SK-N-SH (cell line): Measurements from ENCODE around the gene EXOC3. TPM values are rescaled to one million over a fixed set of nuclear protein-coding genes. Genes with fewer than 3 reads are reported as not detected.

Experiments used
- CTCF ChIA-PET: fragments of 300-600, 350-600 bp; formaldehyde crosslinking; extraction: SDS; loops from one replicate; lab custom pipeline; 2021; lab: Yijun Ruan, JAX
- POLR2A ChIA-PET: fragments of 350-600 bp; sonication (Branson Sonifier 250); formaldehyde crosslinking; extraction: SDS; loops from one replicate; lab custom pipeline; 2020; ENCODE audit warnings: antibody characterized with exemption, inconsistent platforms; lab: Yijun Ruan, JAX
- DNase-seq: peaks from one replicate; pipeline ENCODE4 v3.0.0; 2012
- H2AFZ ChIP-seq: fragments of 200-600 bp; sonication (generic); 2 replicates; pipeline ENCODE4 v1.8.1; 2016; ENCODE audit warnings: antibody characterized with exemption, mild to moderate bottlenecking, low read depth
- H3F3A ChIP-seq: fragments of 200-600 bp; sonication (generic); replicated peaks from 2 replicates; pipeline ENCODE3; 2016; ENCODE audit warnings: antibody characterized with exemption, mild to moderate bottlenecking; ENCODE audit not compliant: insufficient read depth
- H3K27ac ChIP-seq, 2 experiments: fragments of 200-500 bp in 1 of 2; fragments of 200-600 bp in 1 of 2; sonication (Bioruptor generic) in 1 of 2; sonication (generic), shearing (Covaris generic) in 1 of 2; 2 replicates each; pipeline versions ENCODE4 v1.5.1 to v1.6.1; 2014 to 2016; ENCODE audit warnings: low read depth in 2 of 2, inconsistent platforms in 1 of 2, low read length in 1 of 2, mild to moderate bottlenecking in 1 of 2, mixed read lengths in 1 of 2
- H3K27me3 ChIP-seq: fragments of 200-600 bp; sonication (generic), shearing (Covaris generic); 2 replicates; pipeline ENCODE4 v1.6.1; 2016; ENCODE audit warnings: mixed run types; ENCODE audit not compliant: insufficient read depth
- H3K36me3 ChIP-seq, 2 experiments: fragments of 200-500 bp in 1 of 2; fragments of 200-600 bp in 1 of 2; sonication (Bioruptor generic) in 1 of 2; sonication (generic) in 1 of 2; replicated peaks in 1 of 2; 2 replicates each; pipeline versions ENCODE3 to v1.5.1; 2014 to 2016; ENCODE audit warnings: low read length in 1 of 2, mild to moderate bottlenecking in 1 of 2; ENCODE audit not compliant: insufficient read depth in 2 of 2, control insufficient read depth in 1 of 2
- H3K4me1 ChIP-seq, 2 experiments: fragments of 200-500 bp in 1 of 2; fragments of 200-600 bp in 1 of 2; sonication (Bioruptor generic) in 1 of 2; sonication (generic), shearing (Covaris generic) in 1 of 2; 2 replicates each; pipeline versions ENCODE4 v1.5.1 to v1.6.1; 2014 to 2016; ENCODE audit warnings: low read depth in 1 of 2, low read length in 1 of 2, mixed run types in 1 of 2; ENCODE audit not compliant: insufficient read depth in 2 of 2, control insufficient read depth in 1 of 2
- H3K4me2 ChIP-seq: fragments of 200-600 bp; sonication (generic), shearing (Covaris generic); 2 replicates; pipeline ENCODE4 v1.6.1; 2017; ENCODE audit warnings: mixed run types
- H3K4me3 ChIP-seq, 2 experiments: fragments of 200-500 bp in 1 of 2; fragments of 200-600 bp in 1 of 2; sonication (Bioruptor generic) in 1 of 2; sonication (generic), shearing (Covaris generic) in 1 of 2; 2 replicates each; pipeline versions ENCODE4 v1.5.1 to v1.8.1; 2014 to 2016; ENCODE audit warnings: low read depth in 2 of 2, inconsistent platforms in 1 of 2, low read length in 1 of 2, mild to moderate bottlenecking in 1 of 2, mixed read lengths in 1 of 2, moderate library complexity in 1 of 2
- H3K79me2 ChIP-seq: fragments of 200-600 bp; sonication (generic); 2 replicates; pipeline ENCODE4 v1.8.1; 2017; ENCODE audit warnings: mild to moderate bottlenecking; ENCODE audit not compliant: insufficient read depth
- H3K9ac ChIP-seq: fragments of 200-600 bp; sonication (generic); 2 replicates; pipeline ENCODE4 v1.6.1; 2017; ENCODE audit warnings: mixed run types
- H3K9me2 ChIP-seq: fragments of 200-600 bp; sonication (generic); 2 replicates; pipeline ENCODE4 v1.6.1; 2017; ENCODE audit warnings: mixed run types
- H3K9me3 ChIP-seq: fragments of 200-600 bp; sonication (generic); 2 replicates; pipeline ENCODE4 v1.6.1; 2017; ENCODE audit warnings: mixed run types, mild to moderate bottlenecking, moderate library complexity
- H4K20me1 ChIP-seq: fragments of 200-600 bp; sonication (generic); 2 replicates; pipeline ENCODE4 v1.6.1; 2017; ENCODE audit warnings: mild to moderate bottlenecking, mixed run types; ENCODE audit not compliant: insufficient read depth
- CHD2 ChIP-seq: fragments of 150-350 bp; IDR thresholded peaks from 2 replicates; pipeline ENCODE4 v1.6.1; 2018; ENCODE audit warnings: low read length; ENCODE audit not compliant: partially characterized antibody
- FOXJ3 ChIP-seq: sonication (generic); formaldehyde crosslinking; IDR thresholded peaks from 2 replicates; pipeline ENCODE4 v1.5.1; 2020; ENCODE audit warnings: mild to moderate bottlenecking, missing genetic modification reagents
- JUND ChIP-seq: IDR thresholded peaks from 2 replicates; pipeline ENCODE4 v1.4.0; 2012
- MXI1 ChIP-seq: IDR thresholded peaks from 2 replicates; pipeline ENCODE4 v1.6.1; 2012; ENCODE audit warnings: mild to moderate bottlenecking, low read depth, low read length, improper control_type of control experiment
- POLR2AphosphoS5 ChIP-seq: IDR thresholded peaks from 2 replicates; pipeline ENCODE4 v1.6.1; 2012; ENCODE audit warnings: low read depth, low read length
- SMC3 ChIP-seq: IDR thresholded peaks from 2 replicates; pipeline ENCODE4 v1.6.1; 2012; ENCODE audit warnings: low read depth, low read length, improper control_type of control experiment
- TAF1 ChIP-seq: IDR thresholded peaks from 2 replicates; pipeline ENCODE4 v1.6.1; 2012; ENCODE audit warnings: low read depth, mild to moderate bottlenecking, low read length, moderate library complexity, borderline replicate concordance
- YY1 ChIP-seq: IDR thresholded peaks from 2 replicates; pipeline ENCODE4 v1.4.0; 2012; ENCODE audit warnings: low read depth, mild to moderate bottlenecking
- WGBS: methylation state at CpG from one replicate; pipeline ENCODE4 v1.1.6; 2017; ENCODE audit warnings: low lambda C conversion rate; 5-methylcytosine and 5-hydroxymethylcytosine counted together
- polyA plus RNA-seq, 3 experiments: library from polyadenylated mRNA; depleted of rRNA; stranded (reverse); fragments of >200 nt; gene quantifications; 2 replicates each; pipeline ENCODE4 v1.2.3, GENCODE V29; 2012
- TF ChIP-seq, protein P1 (sequence below): IDR thresholded peaks from 2 replicates; pipeline ENCODE4 v1.4.0; 2012; ENCODE audit warnings: low read depth, borderline replicate concordance
- TF ChIP-seq, protein P2 (sequence below): IDR thresholded peaks from 2 replicates; pipeline ENCODE4 v1.4.0; 2012; ENCODE audit warnings: low read depth, borderline replicate concordance
- TF ChIP-seq, protein P3 (sequence below): IDR thresholded peaks from 2 replicates; pipeline ENCODE4; 2012

Gene EXOC3
- polyA plus RNA-seq, 1 of the 3 experiments (the other 2 are of a cell fraction): 25.7 TPM

DNA sequence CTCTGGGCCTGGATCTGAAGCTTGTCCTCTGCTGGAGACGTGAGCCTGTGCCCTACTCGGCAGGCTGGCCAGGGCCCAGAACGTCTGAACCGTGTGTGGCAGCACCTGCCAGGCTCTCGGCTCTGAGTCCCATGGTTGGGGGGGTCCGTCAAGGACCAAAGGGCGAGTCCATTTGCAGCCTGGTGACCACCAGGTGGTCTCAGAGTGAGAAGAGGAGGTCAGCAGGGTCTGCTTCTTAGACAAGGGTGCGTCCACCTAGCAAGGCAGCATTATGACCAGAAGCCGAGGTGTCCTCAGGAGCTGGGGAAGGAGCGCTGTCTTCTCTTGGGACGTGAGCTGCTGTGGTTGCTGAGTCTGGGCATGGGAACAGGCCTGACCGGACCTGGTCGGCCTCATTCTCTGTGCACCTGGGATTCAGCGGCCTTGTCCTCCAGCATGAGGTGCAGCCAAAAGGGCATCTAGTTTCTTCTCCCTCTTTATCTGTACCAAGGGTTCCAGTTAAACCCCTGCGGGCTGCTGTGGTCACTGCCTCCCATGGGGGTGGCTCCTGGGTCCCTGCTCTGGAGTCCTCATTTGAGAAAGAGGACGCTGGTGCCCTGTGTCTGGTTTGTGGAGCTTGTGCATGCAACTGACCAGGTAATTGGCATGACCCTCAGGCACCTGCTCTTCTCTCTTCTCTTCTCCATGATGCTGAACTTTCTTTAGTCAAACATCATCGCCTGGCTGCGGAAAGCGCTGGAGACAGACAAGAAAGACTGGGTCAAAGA, 14.4 kb downstream of the EXOC3 start:
- no peaks in the 10 kb centered on the region for H3K27me3 ChIP-seq
- TF ChIP-seq, protein P1, sequence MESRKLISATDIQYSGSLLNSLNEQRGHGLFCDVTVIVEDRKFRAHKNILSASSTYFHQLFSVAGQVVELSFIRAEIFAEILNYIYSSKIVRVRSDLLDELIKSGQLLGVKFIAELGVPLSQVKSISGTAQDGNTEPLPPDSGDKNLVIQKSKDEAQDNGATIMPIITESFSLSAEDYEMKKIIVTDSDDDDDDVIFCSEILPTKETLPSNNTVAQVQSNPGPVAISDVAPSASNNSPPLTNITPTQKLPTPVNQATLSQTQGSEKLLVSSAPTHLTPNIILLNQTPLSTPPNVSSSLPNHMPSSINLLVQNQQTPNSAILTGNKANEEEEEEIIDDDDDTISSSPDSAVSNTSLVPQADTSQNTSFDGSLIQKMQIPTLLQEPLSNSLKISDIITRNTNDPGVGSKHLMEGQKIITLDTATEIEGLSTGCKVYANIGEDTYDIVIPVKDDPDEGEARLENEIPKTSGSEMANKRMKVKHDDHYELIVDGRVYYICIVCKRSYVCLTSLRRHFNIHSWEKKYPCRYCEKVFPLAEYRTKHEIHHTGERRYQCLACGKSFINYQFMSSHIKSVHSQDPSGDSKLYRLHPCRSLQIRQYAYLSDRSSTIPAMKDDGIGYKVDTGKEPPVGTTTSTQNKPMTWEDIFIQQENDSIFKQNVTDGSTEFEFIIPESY: no peak
- TF ChIP-seq TAF1 (no peak), YY1 (no peak), FOXJ3 (CRISPR knock-in tag) (no peak), MXI1 (no peak), JUND (no peak), SMC3 (no peak), CHD2 (no peak), POLR2AphosphoS5 (no peak)
- TF ChIP-seq, protein P2, sequence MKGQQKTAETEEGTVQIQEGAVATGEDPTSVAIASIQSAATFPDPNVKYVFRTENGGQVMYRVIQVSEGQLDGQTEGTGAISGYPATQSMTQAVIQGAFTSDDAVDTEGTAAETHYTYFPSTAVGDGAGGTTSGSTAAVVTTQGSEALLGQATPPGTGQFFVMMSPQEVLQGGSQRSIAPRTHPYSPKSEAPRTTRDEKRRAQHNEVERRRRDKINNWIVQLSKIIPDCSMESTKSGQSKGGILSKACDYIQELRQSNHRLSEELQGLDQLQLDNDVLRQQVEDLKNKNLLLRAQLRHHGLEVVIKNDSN: no peak
- TF ChIP-seq, protein P3, sequence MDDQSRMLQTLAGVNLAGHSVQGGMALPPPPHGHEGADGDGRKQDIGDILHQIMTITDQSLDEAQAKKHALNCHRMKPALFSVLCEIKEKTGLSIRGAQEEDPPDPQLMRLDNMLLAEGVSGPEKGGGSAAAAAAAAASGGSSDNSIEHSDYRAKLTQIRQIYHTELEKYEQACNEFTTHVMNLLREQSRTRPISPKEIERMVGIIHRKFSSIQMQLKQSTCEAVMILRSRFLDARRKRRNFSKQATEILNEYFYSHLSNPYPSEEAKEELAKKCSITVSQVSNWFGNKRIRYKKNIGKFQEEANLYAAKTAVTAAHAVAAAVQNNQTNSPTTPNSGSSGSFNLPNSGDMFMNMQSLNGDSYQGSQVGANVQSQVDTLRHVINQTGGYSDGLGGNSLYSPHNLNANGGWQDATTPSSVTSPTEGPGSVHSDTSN: no peak
- no peaks in the 10 kb centered on the region for H3K9me3 ChIP-seq
- no peaks in the 10 kb centered on the region for H3K4me1 ChIP-seq
- no peaks in the 10 kb centered on the region for H3F3A ChIP-seq
- H3K36me3 ChIP-seq: peaks cover 34 to 92% of the 10 kb centered on the region in 2 experiments
- H3K9ac ChIP-seq: no peak overlapping the region
- no peak overlapping the region for H3K4me2 ChIP-seq
- H3K27ac ChIP-seq: no peak overlapping the region
- ChIA-PET POLR2A (no interaction called here), CTCF (interaction anchor here (3.3 kb wide), 1 partner anchor 10 kb away, joined by 14 read pairs; no protein-coding TSS in a partner anchor)
- peaks cover 31% of the 10 kb centered on the region for H3K79me2 ChIP-seq
- H3K9me2 ChIP-seq: no peaks in the 10 kb centered on the region
- WGBS: 92% methylated on average over 11 of the region's 19 CpGs
- H3K4me3 ChIP-seq: no peak overlapping the region
- no peak overlapping the region for H2AFZ ChIP-seq
- no peak for DNase-seq
- H4K20me1 ChIP-seq: 0 out of 2 replicates have a peak, but pooled peaks cover 6% of the 10 kb centered on the region
